ENCODE results near the gene DNAH5. TPM values are rescaled to one million over a fixed set of nuclear protein-coding genes. Genes with fewer than 3 reads are reported as not detected.

DNAH5 gene
- total RNA-seq, 1 experiment from 2014 or later, result 9.7 TPM

DNA sequence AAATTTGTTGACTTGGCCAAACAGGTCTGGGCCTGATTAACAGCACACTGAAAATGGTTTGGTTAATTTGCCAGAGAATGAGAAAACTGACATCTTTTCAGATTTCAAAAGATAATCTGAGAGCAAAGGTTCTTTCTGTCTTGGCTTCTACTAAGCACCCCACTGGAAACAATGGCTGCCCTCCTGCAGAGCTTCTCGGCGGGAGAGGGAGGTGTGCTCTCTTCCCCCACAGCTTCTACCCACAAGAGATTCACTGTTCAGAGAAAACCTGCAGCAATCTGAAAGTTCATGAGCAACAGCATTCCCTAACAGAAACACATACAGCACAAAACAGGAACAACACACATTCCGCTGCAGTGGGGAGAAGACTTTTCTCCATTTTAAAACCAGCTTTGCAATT is 3.0 kb downstream of the DNAH5 start:
- no peaks in the 10 kb centered on the region for H3K36me3 ChIP-seq (ENCODE audit: low read depth)
- H3K4me2 ChIP-seq, result no peak overlapping the region
- no peaks in the 10 kb centered on the region for H4K20me1 ChIP-seq (ENCODE audit: insufficient read depth)
- no peaks in the 10 kb centered on the region for H3K9me3 ChIP-seq (ENCODE audit: insufficient read depth, low read depth)
- H3K79me2 ChIP-seq (ENCODE audit: low read depth), result no peaks in the 10 kb centered on the region
- ChIA-PET CTCF (no interaction called here), POLR2A (ENCODE audit: unreplicated experiment) (interaction anchor here (0.6 kb wide), 1 partner anchor 1235 kb away, joined by 6 read pairs; no protein-coding TSS in a partner anchor)
- no peak overlapping the region for H2AFZ ChIP-seq
- no peak overlapping the region for H3K4me3 ChIP-seq
- TF ChIP-seq CTCF (conservative IDR thresholded peaks at IDR 0.05) (no peak), EZH2 (IDR thresholded peaks at IDR 0.05; ENCODE audit: low read depth) (no peak)
- no peak overlapping the region for H3K27ac ChIP-seq
- DNase-seq, result no peak
- H3K4me1 ChIP-seq (replicated peaks; ENCODE audit: insufficient read depth), result no peaks in the 10 kb centered on the region
- 0 out of 2 replicates have a peak, but pooled peaks cover 3% of the 10 kb centered on the region for H3K9me2 ChIP-seq (ENCODE audit: insufficient read depth)
- intact Hi-C loops (cut with micrococcal nuclease; ENCODE audit: unreplicated experiment), result no loop called here
- H3K27me3 ChIP-seq (ENCODE audit: insufficient read depth, low read depth), result no peaks in the 10 kb centered on the region
- H3F3A ChIP-seq (ENCODE audit: insufficient read depth, low read depth), result no peaks in the 10 kb centered on the region
- no TSS peak for BruUV-seq (replicated peaks)

- Histone ChIP-seq H3K79me2 (ENCODE audit: low read depth) (no peaks in the 10 kb centered on the region), H3K4me1 (replicated peaks; ENCODE audit: insufficient read depth) (no peaks in the 10 kb centered on the region), H3F3A (ENCODE audit: insufficient read depth, low read depth) (no peaks in the 10 kb centered on the region), H3K36me3 (ENCODE audit: low read depth) (no peaks in the 10 kb centered on the region), H3K4me2 (no peak overlapping the region), H3K27ac (no peak overlapping the region), H3K9me2 (ENCODE audit: insufficient read depth) (peaks cover 8% of the 10 kb centered on the region; the same call in 1 of the 2 replicates), H3K27me3 (ENCODE audit: insufficient read depth, low read depth) (no peaks in the 10 kb centered on the region), H4K20me1 (ENCODE audit: insufficient read depth) (no peaks in the 10 kb centered on the region), H2AFZ (no peak overlapping the region), H3K9me3 (ENCODE audit: insufficient read depth, low read depth) (no peaks in the 10 kb centered on the region), H3K4me3 (no peak overlapping the region)
- intact Hi-C loops (cut with micrococcal nuclease; ENCODE audit: unreplicated experiment), result no loop called here
- no peak for DNase-seq
- POLR2A ChIA-PET (ENCODE audit: unreplicated experiment), result no interaction called here
- CTCF ChIA-PET, result no interaction called here
- BruUV-seq (replicated peaks), result no TSS peak
- TF ChIP-seq CTCF (conservative IDR thresholded peaks at IDR 0.05) (no peak), EZH2 (IDR thresholded peaks at IDR 0.05; ENCODE audit: low read depth) (no peak)
These were observed 4.8 kb downstream of the DNAH5 start for GRCh38 chr5:13939638-13940037.

DNA sequence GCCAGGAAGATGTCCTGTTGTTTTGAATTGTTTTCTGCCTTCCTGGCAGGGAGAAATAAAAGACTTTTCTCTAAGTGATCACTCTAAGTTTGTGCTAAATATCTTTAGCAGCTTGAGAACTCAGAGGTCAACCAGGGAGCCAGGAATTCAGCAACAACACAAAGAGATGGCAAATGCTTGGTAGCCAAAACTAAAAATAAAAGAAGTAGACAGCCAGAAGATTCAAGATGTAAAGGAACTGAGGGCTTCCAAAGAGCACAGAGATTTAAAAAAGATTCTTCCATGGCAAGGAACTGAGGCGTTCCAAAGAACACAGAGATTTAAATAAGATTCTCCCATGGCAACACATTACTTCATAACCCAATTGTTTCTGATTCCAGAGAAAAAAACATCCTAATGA is 9.6 kb downstream of the DNAH5 start:
- H3K4me1 ChIP-seq (replicated peaks; ENCODE audit: insufficient read depth), result no peaks in the 10 kb centered on the region
- H3F3A ChIP-seq (ENCODE audit: insufficient read depth, low read depth), result no peaks in the 10 kb centered on the region
- H4K20me1 ChIP-seq (ENCODE audit: insufficient read depth), result no peaks in the 10 kb centered on the region
- intact Hi-C loops (cut with micrococcal nuclease; ENCODE audit: unreplicated experiment), result no loop called here
- H3K79me2 ChIP-seq (ENCODE audit: low read depth), result no peaks in the 10 kb centered on the region
- H2AFZ ChIP-seq, result no peak overlapping the region
- BruUV-seq (replicated peaks), result no TSS peak
- no peak overlapping the region for H3K4me3 ChIP-seq
- ChIA-PET CTCF (no interaction called here), POLR2A (ENCODE audit: unreplicated experiment) (no interaction called here)
- no peaks in the 10 kb centered on the region for H3K36me3 ChIP-seq (ENCODE audit: low read depth)
- 0 out of 2 replicates have a peak, but pooled peaks cover 4% of the 10 kb centered on the region for H3K9me3 ChIP-seq (ENCODE audit: insufficient read depth, low read depth)
- H3K27ac ChIP-seq, result no peak overlapping the region
- peaks cover 8% of the 10 kb centered on the region; the same call in 1 of the 2 replicates for H3K9me2 ChIP-seq (ENCODE audit: insufficient read depth)
- no peaks in the 10 kb centered on the region for H3K27me3 ChIP-seq (ENCODE audit: insufficient read depth, low read depth)
- TF ChIP-seq CTCF (conservative IDR thresholded peaks at IDR 0.05) (no peak), EZH2 (IDR thresholded peaks at IDR 0.05; ENCODE audit: low read depth) (no peak)
- H3K4me2 ChIP-seq, result no peak overlapping the region
- DNase-seq, result no peak

Measured in PC-9 (cell line).